Mesendoderm (in vitro differentiated cells): ENCODE results near the gene TMCC1.

Experiments used
- DNase-seq: peaks from one replicate; pipeline ENCODE4 v3.0.0; 2013
- H2AK5ac ChIP-seq: 2 replicates; pipeline ENCODE4 v1.6.1; 2013; ENCODE audit warnings: low read length, inconsistent platforms
- H2BK120ac ChIP-seq: 2 replicates; pipeline ENCODE4 v1.6.1; 2013; ENCODE audit warnings: low read depth, mild to moderate bottlenecking, low read length, moderate library complexity, mixed read lengths
- H2BK15ac ChIP-seq: replicated peaks from 2 replicates; pipeline ENCODE4 v1.6.1; 2013; ENCODE audit warnings: low read depth, mild to moderate bottlenecking, moderate library complexity
- H2BK5ac ChIP-seq: 2 replicates; pipeline ENCODE4 v1.6.1; 2013; ENCODE audit warnings: low read length, inconsistent platforms
- H3K18ac ChIP-seq: 2 replicates; pipeline ENCODE4 v1.6.1; 2013; ENCODE audit warnings: mild to moderate bottlenecking, low read length, mixed read lengths
- H3K23ac ChIP-seq: one replicate; pipeline ENCODE4 v1.6.1; 2013; ENCODE audit warnings: low read length
- H3K27ac ChIP-seq: 2 replicates; pipeline ENCODE4 v1.5.1; 2013; ENCODE audit warnings: low read depth, mild to moderate bottlenecking, inconsistent platforms, low read length, moderate library complexity
- H3K27me3 ChIP-seq: 2 replicates; pipeline ENCODE4 v1.6.1; 2013; ENCODE audit warnings: low read length, control low read depth, mild to moderate bottlenecking, inconsistent platforms; ENCODE audit not compliant: insufficient read depth, poor library complexity
- H3K36me3 ChIP-seq: 2 replicates; pipeline ENCODE4 v1.6.1; 2013; ENCODE audit warnings: low read length, inconsistent platforms; ENCODE audit not compliant: control insufficient read depth, insufficient read depth
- H3K4ac ChIP-seq: one replicate; pipeline ENCODE4 v1.6.1; 2013; ENCODE audit warnings: low read depth, mild to moderate bottlenecking, low read length, moderate library complexity
- H3K4me1 ChIP-seq: 2 replicates; pipeline ENCODE4 v1.6.1; 2013; ENCODE audit warnings: low read depth, low read length, inconsistent platforms; ENCODE audit not compliant: control insufficient read depth
- H3K4me2 ChIP-seq: 2 replicates; pipeline ENCODE4 v1.6.1; 2013; ENCODE audit warnings: low read length
- H3K4me3 ChIP-seq: 2 replicates; pipeline ENCODE4 v1.5.1; 2013; ENCODE audit warnings: mild to moderate bottlenecking, low read length
- H3K56ac ChIP-seq: one replicate; pipeline ENCODE4 v1.6.1; 2013; ENCODE audit warnings: low read length
- H3K79me1 ChIP-seq: 2 replicates; pipeline ENCODE4 v1.6.1; 2013; ENCODE audit warnings: low read length, inconsistent platforms
- H3K79me2 ChIP-seq: 2 replicates; pipeline ENCODE4 v1.6.1; 2013; ENCODE audit warnings: mild to moderate bottlenecking, low read length; ENCODE audit not compliant: control insufficient read depth, insufficient read depth
- H3K9ac ChIP-seq: 2 replicates; pipeline ENCODE4 v1.6.1; 2013; ENCODE audit warnings: low read length, inconsistent platforms
- H4K5ac ChIP-seq: one replicate; pipeline ENCODE4 v1.6.1; 2013; ENCODE audit warnings: low read length
- H4K8ac ChIP-seq: one replicate; pipeline ENCODE4 v1.6.1; 2013; ENCODE audit warnings: low read depth, mild to moderate bottlenecking, control low read depth, low read length, moderate library complexity
- WGBS: extraction: QIAGEN DNeasy Blood & Tissue Kit; methylation state at CpG from one replicate; pipeline ENCODE4 v1.1.7; 2013; ENCODE audit warnings: low lambda C conversion rate, missing lambda C conversion rate; ENCODE audit not compliant: insufficient coverage; ENCODE audit errors: extremely low coverage; 5-methylcytosine and 5-hydroxymethylcytosine counted together

TMCC1 gene

DNA sequence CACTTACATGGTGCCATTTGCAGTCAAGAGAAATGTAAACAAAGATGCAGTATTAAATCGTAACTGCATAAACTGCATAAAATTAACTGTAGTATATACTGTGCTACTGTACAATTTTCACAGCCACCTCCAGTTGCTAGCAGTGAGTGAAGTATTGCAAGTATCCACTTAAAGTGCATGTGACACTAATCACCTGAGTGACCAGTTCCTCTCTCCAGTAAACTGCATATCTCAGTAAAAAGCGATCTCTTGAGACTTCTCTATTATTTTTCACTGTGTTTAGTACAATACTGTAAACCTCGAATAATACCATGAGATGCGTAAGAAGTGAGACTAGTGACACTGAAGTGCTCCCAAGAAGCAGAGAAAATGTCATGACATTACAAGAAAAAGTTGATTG, 175.3 kb downstream of the TMCC1 start:
- DNase-seq: no peak
- no CpG with 5 or more reads among the region's 4 CpGs for WGBS
- Histone ChIP-seq H4K5ac (no peak overlapping the region), H3K4me2 (no peak overlapping the region), H3K79me2 (no peaks in the 10 kb centered on the region), H2BK5ac (no peak overlapping the region), H3K56ac (no peak overlapping the region), H3K4me1 (peaks cover 12% of the 10 kb centered on the region), H4K8ac (no peak overlapping the region), H3K23ac (no peak overlapping the region), H3K27ac (no peak overlapping the region), H3K79me1 (peaks cover 2% of the 10 kb centered on the region), H3K27me3 (no peaks in the 10 kb centered on the region), H3K4ac (no peak overlapping the region), H3K18ac (no peak overlapping the region), H3K36me3 (no peaks in the 10 kb centered on the region), H3K9ac (no peak overlapping the region), H2BK120ac (no peak overlapping the region), H2BK15ac (no peak overlapping the region), H2AK5ac (no peak overlapping the region), H3K4me3 (no peak overlapping the region)

DNA sequence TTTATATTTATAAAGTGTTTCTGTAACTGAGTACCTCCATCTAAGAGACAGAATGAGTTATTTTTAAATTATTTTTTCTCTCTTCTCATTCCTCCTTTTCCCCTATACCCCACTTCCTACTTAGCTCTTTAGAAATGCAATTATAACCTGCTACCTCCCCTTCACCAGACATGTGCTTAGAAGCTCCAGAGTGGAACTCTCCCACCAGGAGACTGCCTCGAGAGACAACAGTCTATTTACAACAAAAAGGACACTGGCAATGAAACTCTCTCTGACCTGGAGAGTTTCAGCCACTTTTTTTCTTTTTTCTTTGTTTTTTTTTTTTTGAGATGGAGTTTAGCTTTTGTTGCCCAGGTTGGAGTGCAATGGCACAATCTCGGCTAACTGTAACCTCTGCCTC, 177.7 kb downstream of the TMCC1 start:
- H4K5ac ChIP-seq: no peak overlapping the region
- no peak overlapping the region for H2BK15ac ChIP-seq
- H3K18ac ChIP-seq: no peak overlapping the region
- no peak overlapping the region for H3K23ac ChIP-seq
- no peaks in the 10 kb centered on the region for H3K36me3 ChIP-seq
- no peak overlapping the region for H3K56ac ChIP-seq
- DNase-seq: no peak
- H3K4me2 ChIP-seq: no peak overlapping the region
- no peak overlapping the region for H2AK5ac ChIP-seq
- H3K27ac ChIP-seq: no peak overlapping the region
- no peak overlapping the region for H3K9ac ChIP-seq
- peaks cover 9% of the 10 kb centered on the region for H3K4me1 ChIP-seq
- H2BK120ac ChIP-seq: no peak overlapping the region
- H4K8ac ChIP-seq: no peak overlapping the region
- no peak overlapping the region for H3K4ac ChIP-seq
- no peak overlapping the region for H2BK5ac ChIP-seq
- no peak overlapping the region for H3K4me3 ChIP-seq
- peaks cover 2% of the 10 kb centered on the region for H3K79me1 ChIP-seq
- H3K79me2 ChIP-seq: no peaks in the 10 kb centered on the region
- no peaks in the 10 kb centered on the region for H3K27me3 ChIP-seq
- no CpG with 5 or more reads among the region's 2 CpGs for WGBS

DNA sequence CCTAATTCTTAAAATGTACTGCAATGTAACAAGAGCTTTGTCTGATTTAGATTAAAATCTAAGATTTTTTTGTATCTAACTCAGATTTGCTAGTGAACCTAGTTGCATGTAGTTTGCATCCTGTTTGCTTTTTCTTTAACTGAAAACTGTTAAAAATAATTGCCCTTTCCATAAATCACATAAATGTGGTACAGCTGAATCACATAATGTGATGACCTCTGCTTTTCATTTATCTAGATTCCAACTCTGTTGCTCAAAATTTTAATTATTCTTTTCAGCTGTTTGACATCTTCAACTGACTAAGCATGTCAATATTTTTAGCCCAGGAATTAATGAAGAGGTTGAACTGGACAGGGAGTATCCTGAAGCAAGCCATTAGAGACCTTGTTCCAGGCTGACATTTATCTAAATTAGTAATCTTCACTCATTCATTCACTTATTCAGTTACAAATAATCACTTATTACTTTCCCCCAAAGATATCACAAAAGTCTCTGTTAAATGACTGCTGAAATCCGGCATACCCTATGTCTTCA, 185.1 kb downstream of the TMCC1 start:
- no peak overlapping the region for H2AK5ac ChIP-seq
- no peak overlapping the region for H3K4ac ChIP-seq
- H2BK120ac ChIP-seq: no peak overlapping the region
- no peak overlapping the region for H2BK5ac ChIP-seq
- H3K23ac ChIP-seq: no peak overlapping the region
- H3K27ac ChIP-seq: no peak overlapping the region
- H3K79me2 ChIP-seq: no peaks in the 10 kb centered on the region
- H3K36me3 ChIP-seq: no peaks in the 10 kb centered on the region
- no peaks in the 10 kb centered on the region for H3K79me1 ChIP-seq
- H3K4me2 ChIP-seq: no peak overlapping the region
- no peak overlapping the region for H3K56ac ChIP-seq
- H3K27me3 ChIP-seq: no peaks in the 10 kb centered on the region
- no peak overlapping the region for H3K18ac ChIP-seq
- H3K9ac ChIP-seq: no peak overlapping the region
- no peak overlapping the region for H4K5ac ChIP-seq
- no peak for DNase-seq
- H3K4me1 ChIP-seq: peaks cover 3% of the 10 kb centered on the region
- no peak overlapping the region for H4K8ac ChIP-seq
- WGBS: no CpG with 5 or more reads among the region's 1 CpG
- no peak overlapping the region for H3K4me3 ChIP-seq
- H2BK15ac ChIP-seq: no peak overlapping the region

DNA sequence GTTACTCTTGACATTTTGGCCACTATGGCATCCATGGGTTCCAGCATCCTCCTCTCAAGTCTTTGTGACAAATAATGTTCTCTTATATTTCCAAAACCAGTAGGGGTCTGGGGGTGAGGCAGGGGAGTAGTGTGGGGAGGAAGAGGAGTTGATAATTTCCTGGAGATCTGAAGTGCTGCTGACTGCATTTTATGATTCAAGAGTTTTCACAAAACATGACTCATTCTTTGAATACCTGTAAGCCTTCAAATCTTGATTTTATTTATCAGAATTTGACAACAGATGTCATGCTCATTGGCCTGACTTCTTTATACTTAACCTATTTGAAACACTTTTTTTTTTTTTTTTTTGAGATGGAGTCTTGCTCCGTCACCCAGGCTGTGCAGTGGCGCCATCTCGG, 188.2 kb downstream of the TMCC1 start:
- DNase-seq: no peak
- H3K56ac ChIP-seq: no peak overlapping the region
- H4K8ac ChIP-seq: no peak overlapping the region
- H4K5ac ChIP-seq: no peak overlapping the region
- no peak overlapping the region for H2BK15ac ChIP-seq
- H3K79me2 ChIP-seq: no peaks in the 10 kb centered on the region
- no CpG with 5 or more reads among the region's 3 CpGs for WGBS
- no peak overlapping the region for H3K4ac ChIP-seq
- H3K36me3 ChIP-seq: no peaks in the 10 kb centered on the region
- H2BK120ac ChIP-seq: no peak overlapping the region
- no peak overlapping the region for H2BK5ac ChIP-seq
- no peaks in the 10 kb centered on the region for H3K79me1 ChIP-seq
- H3K27ac ChIP-seq: no peak overlapping the region
- H2AK5ac ChIP-seq: no peak overlapping the region
- H3K4me1 ChIP-seq: peaks cover 5% of the 10 kb centered on the region
- H3K18ac ChIP-seq: no peak overlapping the region
- no peaks in the 10 kb centered on the region for H3K27me3 ChIP-seq
- H3K9ac ChIP-seq: no peak overlapping the region
- H3K23ac ChIP-seq: no peak overlapping the region
- no peak overlapping the region for H3K4me3 ChIP-seq
- no peak overlapping the region for H3K4me2 ChIP-seq

DNA sequence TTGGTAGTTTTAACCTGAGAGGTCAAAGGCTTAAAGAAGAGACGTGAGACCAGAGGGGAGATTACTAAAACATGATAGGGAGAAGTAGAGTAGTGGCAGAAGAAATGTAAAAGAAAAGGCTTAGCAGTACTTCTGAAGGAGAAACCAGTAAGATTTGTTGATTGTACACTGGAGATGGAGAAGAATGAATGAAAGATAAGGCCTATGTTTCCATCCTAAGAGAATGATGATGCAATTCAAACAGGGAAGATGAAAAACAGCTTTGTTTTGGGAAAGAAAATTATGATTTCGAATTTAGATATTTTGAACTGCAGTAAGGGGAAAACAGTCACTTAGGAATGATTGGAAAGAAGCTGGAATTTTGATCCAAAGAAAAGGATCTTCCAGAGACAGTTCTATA, 189.6 kb downstream of the TMCC1 start:
- H3K79me2 ChIP-seq: no peaks in the 10 kb centered on the region
- no peak overlapping the region for H3K9ac ChIP-seq
- DNase-seq: no peak
- H3K23ac ChIP-seq: no peak overlapping the region
- no peak overlapping the region for H3K27ac ChIP-seq
- no peak overlapping the region for H3K4me2 ChIP-seq
- H2BK120ac ChIP-seq: no peak overlapping the region
- H2BK15ac ChIP-seq: no peak overlapping the region
- H3K4ac ChIP-seq: no peak overlapping the region
- no peak overlapping the region for H3K56ac ChIP-seq
- peaks cover 8% of the 10 kb centered on the region for H3K4me1 ChIP-seq
- H3K36me3 ChIP-seq: no peaks in the 10 kb centered on the region
- no peak overlapping the region for H2BK5ac ChIP-seq
- no peaks in the 10 kb centered on the region for H3K79me1 ChIP-seq
- no CpG with 5 or more reads among the region's 2 CpGs for WGBS
- H3K18ac ChIP-seq: no peak overlapping the region
- no peak overlapping the region for H4K8ac ChIP-seq
- H3K27me3 ChIP-seq: no peaks in the 10 kb centered on the region
- H3K4me3 ChIP-seq: no peak overlapping the region
- no peak overlapping the region for H4K5ac ChIP-seq
- H2AK5ac ChIP-seq: no peak overlapping the region

DNA sequence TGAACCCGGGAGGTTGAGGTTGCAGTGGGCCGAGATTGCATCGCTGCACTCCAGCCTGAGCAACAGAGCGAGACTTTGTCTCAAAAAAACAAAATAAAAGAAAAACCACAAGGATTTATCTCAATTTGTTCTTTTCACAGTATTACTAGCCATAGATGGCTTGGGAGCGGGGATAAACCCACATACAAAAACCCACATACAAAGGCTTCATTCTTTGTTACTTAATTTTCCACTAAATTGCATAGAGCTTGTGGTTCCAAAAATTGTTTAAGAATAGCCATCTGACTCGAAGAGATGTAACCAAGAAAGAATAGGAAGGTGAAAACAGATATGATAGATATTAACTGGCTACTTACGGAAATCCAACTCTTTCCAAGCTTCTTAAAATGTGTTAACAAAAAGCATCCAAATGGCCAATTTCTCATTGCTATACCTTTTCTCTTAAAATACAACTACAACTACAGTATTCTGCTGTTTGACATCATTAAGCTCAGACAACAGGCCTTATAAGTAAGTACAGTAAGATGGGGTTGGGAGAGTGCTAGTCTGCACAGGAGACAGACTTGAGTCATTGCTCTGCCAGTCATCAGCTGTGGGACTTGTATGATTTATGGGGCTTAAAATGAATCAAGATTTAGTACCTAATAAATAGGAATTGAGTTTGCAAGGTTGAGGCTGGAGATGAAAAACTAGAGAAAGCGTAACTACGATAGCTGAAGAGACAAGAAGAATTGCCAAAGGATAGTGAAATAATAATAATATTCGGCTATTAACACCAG, 190.4 kb downstream of the TMCC1 start:
- no peaks in the 10 kb centered on the region for H3K36me3 ChIP-seq
- H4K5ac ChIP-seq: no peak overlapping the region
- H3K9ac ChIP-seq: no peak overlapping the region
- no peaks in the 10 kb centered on the region for H3K27me3 ChIP-seq
- no peak overlapping the region for H3K27ac ChIP-seq
- H3K56ac ChIP-seq: no peak overlapping the region
- no peak overlapping the region for H2BK15ac ChIP-seq
- no peak overlapping the region for H3K4ac ChIP-seq
- no peak overlapping the region for H2AK5ac ChIP-seq
- peaks cover 8% of the 10 kb centered on the region for H3K4me1 ChIP-seq
- H3K18ac ChIP-seq: peak overlapping the region; percentile 56
- no peak overlapping the region for H3K4me3 ChIP-seq
- H3K23ac ChIP-seq: no peak overlapping the region
- H3K79me2 ChIP-seq: no peaks in the 10 kb centered on the region
- H2BK5ac ChIP-seq: no peak overlapping the region
- no peak overlapping the region for H4K8ac ChIP-seq
- WGBS: no CpG with 5 or more reads among the region's 10 CpGs
- no peaks in the 10 kb centered on the region for H3K79me1 ChIP-seq
- no peak for DNase-seq
- no peak overlapping the region for H2BK120ac ChIP-seq
- H3K4me2 ChIP-seq: no peak overlapping the region
